HEK293 (cell line): ENCODE measurements around the gene GALR2.

Experiments used
- CTCF ChIA-PET: fragments of 350-600 bp; formaldehyde crosslinking; extraction: SDS; loops from one replicate; lab custom pipeline; 2021; ENCODE audit warnings: antibody characterized with exemption; lab: Yijun Ruan, JAX
- POLR2A ChIA-PET: fragments of 300-600 bp; formaldehyde crosslinking; extraction: SDS; loops from one replicate; lab custom pipeline; 2020; ENCODE audit warnings: antibody characterized with exemption, inconsistent platforms; lab: Yijun Ruan, JAX
- H3K27ac ChIP-seq: fragments of 200-500 bp; sonication (Bioruptor generic); 2 replicates; pipeline ENCODE4 v1.5.1; 2014; ENCODE audit warnings: low read depth, low read length, control low read depth, inconsistent platforms; ENCODE audit errors: extremely low read depth
- H3K36me3 ChIP-seq, 2 experiments: fragments of 200-500 bp in 1 of 2; sonication (Bioruptor generic) in 1 of 2; 1 replicate in 1 of 2; 2 replicates in 1 of 2; pipeline ENCODE4 v1.5.1; 2014 to 2017; ENCODE audit warnings: inconsistent platforms in 2 of 2, low read length in 2 of 2; ENCODE audit not compliant: control insufficient read depth in 2 of 2, insufficient read depth in 1 of 2
- H3K4me1 ChIP-seq: fragments of 200-500 bp; sonication (Bioruptor generic); 2 replicates; pipeline ENCODE4 v1.5.1; 2014; ENCODE audit warnings: mild to moderate bottlenecking, low read length, inconsistent platforms; ENCODE audit not compliant: control insufficient read depth, insufficient read depth
- H3K4me3 ChIP-seq: 2 replicates; pipeline ENCODE4 v1.5.1; 2011; ENCODE audit warnings: low read depth, mild to moderate bottlenecking, control low read depth, low read length, moderate library complexity
- H3K9me3 ChIP-seq: fragments of 200-500 bp; sonication (Bioruptor generic); 2 replicates; pipeline ENCODE4 v1.5.1; 2014; ENCODE audit warnings: low read depth, low read length, inconsistent platforms; ENCODE audit not compliant: control insufficient read depth, insufficient read depth
- ATF2 ChIP-seq: fragments of 450-650 bp; formaldehyde crosslinking; IDR thresholded peaks from 2 replicates; pipeline ENCODE4 v1.5.1; 2016; ENCODE audit warnings: missing biosample characterization, missing genetic modification characterization, low read depth
- BCL6B ChIP-seq: fragments of 450-650 bp; formaldehyde crosslinking; IDR thresholded peaks from 2 replicates; pipeline ENCODE4 v1.5.1; 2017; ENCODE audit warnings: missing biosample characterization, missing genetic modification characterization
- FEZF1 ChIP-seq: fragments of 450-650 bp; formaldehyde crosslinking; IDR thresholded peaks from 2 replicates; pipeline ENCODE4 v1.5.1; 2016; ENCODE audit warnings: missing biosample characterization, missing genetic modification characterization
- KLF9 ChIP-seq: fragments of 450-650 bp; formaldehyde crosslinking; IDR thresholded peaks from 2 replicates; pipeline ENCODE4 v1.5.1; 2016; ENCODE audit warnings: missing biosample characterization, missing genetic modification characterization, low read depth
- SP7 ChIP-seq: fragments of 450-650 bp; formaldehyde crosslinking; IDR thresholded peaks from 2 replicates; pipeline ENCODE4 v1.5.1; 2016; ENCODE audit warnings: missing biosample characterization, missing genetic modification characterization
- WT1 ChIP-seq: fragments of 450-650 bp; formaldehyde crosslinking; IDR thresholded peaks from 2 replicates; pipeline ENCODE4 v1.5.1; 2016; ENCODE audit warnings: missing biosample characterization, missing genetic modification characterization
- ZBTB6 ChIP-seq: fragments of 450-650 bp; formaldehyde crosslinking; IDR thresholded peaks from 2 replicates; pipeline ENCODE4 v1.5.1; 2017; ENCODE audit warnings: missing biosample characterization, missing genetic modification characterization
- ZBTB8A ChIP-seq: fragments of 450-650 bp; formaldehyde crosslinking; IDR thresholded peaks from 2 replicates; pipeline ENCODE4 v1.5.1; 2016; ENCODE audit warnings: missing biosample characterization, missing genetic modification characterization
- ZNF157 ChIP-seq: fragments of 450-650 bp; formaldehyde crosslinking; IDR thresholded peaks from 2 replicates; pipeline ENCODE4 v1.5.1; 2016; ENCODE audit warnings: missing biosample characterization, missing genetic modification characterization
- ZNF169 ChIP-seq: fragments of 450-650 bp; formaldehyde crosslinking; IDR thresholded peaks from 2 replicates; pipeline ENCODE4 v1.5.1; 2016; ENCODE audit warnings: missing biosample characterization, missing genetic modification characterization
- ZNF175 ChIP-seq: fragments of 450-650 bp; formaldehyde crosslinking; IDR thresholded peaks from 2 replicates; pipeline ENCODE4 v1.5.1; 2016; ENCODE audit warnings: missing biosample characterization, missing genetic modification characterization
- ZNF18 ChIP-seq: fragments of 450-650 bp; formaldehyde crosslinking; IDR thresholded peaks from 2 replicates; pipeline ENCODE4 v1.5.1; 2016; ENCODE audit warnings: missing biosample characterization, missing genetic modification characterization
- ZNF202 ChIP-seq: fragments of 450-650 bp; formaldehyde crosslinking; IDR thresholded peaks from 2 replicates; pipeline ENCODE4 v1.5.1; 2016; ENCODE audit warnings: missing biosample characterization, missing genetic modification characterization, borderline replicate concordance
- ZNF302 ChIP-seq: fragments of 450-650 bp; formaldehyde crosslinking; IDR thresholded peaks from 2 replicates; pipeline ENCODE4 v1.5.1; 2016; ENCODE audit warnings: missing biosample characterization, missing genetic modification characterization, low read depth
- ZNF311 ChIP-seq: fragments of 450-650 bp; formaldehyde crosslinking; IDR thresholded peaks from 2 replicates; pipeline ENCODE4 v1.5.1; 2017; ENCODE audit warnings: missing biosample characterization, missing genetic modification characterization, borderline replicate concordance
- ZNF391 ChIP-seq: fragments of 450-650 bp; formaldehyde crosslinking; IDR thresholded peaks from 2 replicates; pipeline ENCODE4 v1.5.1; 2016; ENCODE audit warnings: low read depth, missing biosample characterization, missing genetic modification characterization, borderline replicate concordance
- ZNF394 ChIP-seq: fragments of 450-650 bp; formaldehyde crosslinking; IDR thresholded peaks from 2 replicates; pipeline ENCODE4 v1.5.1; 2016; ENCODE audit warnings: missing biosample characterization, missing genetic modification characterization, mild to moderate bottlenecking, moderate library complexity, borderline replicate concordance
- ZNF610 ChIP-seq: fragments of 450-650 bp; formaldehyde crosslinking; IDR thresholded peaks from 2 replicates; pipeline ENCODE4 v1.5.1; 2016; ENCODE audit warnings: missing biosample characterization, missing genetic modification characterization, borderline replicate concordance
- ZNF629 ChIP-seq: fragments of 450-650 bp; formaldehyde crosslinking; IDR thresholded peaks from 2 replicates; pipeline ENCODE4 v1.5.1; 2017; ENCODE audit warnings: missing biosample characterization, missing genetic modification characterization
- ZNF660 ChIP-seq: fragments of 450-650 bp; IDR thresholded peaks from 2 replicates; pipeline ENCODE4 v1.5.1; 2018; ENCODE audit warnings: missing biosample characterization, mild to moderate bottlenecking, missing genetic modification characterization
- ZNF785 ChIP-seq: fragments of 450-650 bp; formaldehyde crosslinking; IDR thresholded peaks from 2 replicates; pipeline ENCODE4 v1.5.1; 2016; ENCODE audit warnings: missing biosample characterization, missing genetic modification characterization
- ZSCAN16 ChIP-seq: fragments of 450-650 bp; formaldehyde crosslinking; IDR thresholded peaks from 2 replicates; pipeline ENCODE4 v1.5.1; 2016; ENCODE audit warnings: missing biosample characterization, missing genetic modification characterization
- ZXDB ChIP-seq: fragments of 450-650 bp; formaldehyde crosslinking; IDR thresholded peaks from 2 replicates; pipeline ENCODE4 v1.5.1; 2016; ENCODE audit warnings: missing biosample characterization, missing genetic modification characterization

Gene GALR2

GRCh38 chr17:76038050-76038449, 36.5 kb upstream of the GALR2 start (continued):
- TF ChIP-seq ZNF391 (tag by site-specific recombination) (no peak), ZNF394 (tag by site-specific recombination) (peak; percentile 59; the same call in 1 of the 2 replicates), ZSCAN16 (tag by site-specific recombination) (no peak), SP7 (tag by site-specific recombination) (peak; percentile 50; the same call in 1 of the 2 replicates), ATF2 (peak; percentile 95), ZNF629 (peak; percentile 98), ZNF785 (tag by site-specific recombination) (no peak), ZBTB6 (tag by site-specific recombination) (no peak), KLF9 (0 out of 2 replicates have a peak, but pooled peaks have one; percentile 13), WT1 (tag by site-specific recombination) (peak; percentile 75)

GRCh38 chr17:76039121-76039520, 35.5 kb upstream of the GALR2 start:
- Histone ChIP-seq H3K4me3 (no peak overlapping the region), H3K9me3 (no peaks in the 10 kb centered on the region), H3K4me1 (no peaks in the 10 kb centered on the region), H3K36me3 (peaks cover 46 to 75% of the 10 kb centered on the region in 2 experiments), H3K27ac (0 out of 2 replicates have a peak overlapping the region, but pooled peaks have one; percentile 52)
- ChIA-PET CTCF (interaction anchor here (0.5 to 1.1 kb wide), 3 partner anchors 25 to 289 kb away, joined by 3 to 4 read pairs (median 3); no protein-coding TSS in a partner anchor), POLR2A (interaction anchor here (0.9 kb wide), 1 partner anchor 10 kb away, joined by 3 read pairs; no protein-coding TSS in a partner anchor)
- TF ChIP-seq BCL6B (tag by site-specific recombination) (no peak), ZNF311 (tag by site-specific recombination) (no peak), ZNF175 (tag by site-specific recombination) (no peak), ZNF18 (tag by site-specific recombination) (no peak), FEZF1 (tag by site-specific recombination) (no peak), ZNF610 (tag by site-specific recombination) (no peak), ZNF169 (tag by site-specific recombination) (no peak), ZNF660 (no peak), ZXDB (tag by site-specific recombination) (no peak), ZBTB8A (tag by site-specific recombination) (no peak), ZNF157 (tag by site-specific recombination) (no peak), ZNF302 (no peak), ZNF202 (no peak)
